HepG2 (cell line): ENCODE measurements around the gene HAT1. TPM values are rescaled to one million over a fixed set of nuclear protein-coding genes. Genes with fewer than 3 reads are reported as not detected.
A peak's percentile ranks its signal among the peaks of the same experiment; 100 is the strongest.

Experiments used
- ATM ChIP-seq: fragments of 450-650 bp; IDR thresholded peaks from 2 replicates; pipeline ENCODE4 v1.7.1; 2017; ENCODE audit warnings: mild to moderate bottlenecking, borderline replicate concordance
- FOXP4 ChIP-seq: sonication (generic); formaldehyde crosslinking; IDR thresholded peaks from 2 replicates; pipeline ENCODE4 v1.4.0; 2020; ENCODE audit warnings: missing genetic modification reagents
- KLF12 ChIP-seq: sonication (generic); formaldehyde crosslinking; IDR thresholded peaks from 2 replicates; pipeline ENCODE4 v1.4.0; 2020; ENCODE audit warnings: missing genetic modification reagents, borderline replicate concordance
- MXD4 ChIP-seq: IDR thresholded peaks from 2 replicates; pipeline ENCODE4 v1.6.1; 2016; ENCODE audit warnings: mild to moderate bottlenecking, missing biosample characterization, missing genetic modification reagents
- RBAK ChIP-seq: sonication (generic); formaldehyde crosslinking; IDR thresholded peaks from 2 replicates; pipeline ENCODE4 v1.5.1; 2020; ENCODE audit warnings: mild to moderate bottlenecking, missing genetic modification reagents
- RBM22 ChIP-seq: fragments of 200-400 bp; formaldehyde crosslinking; optimal IDR thresholded peaks from 2 replicates; pipeline ENCODE3; 2017; ENCODE audit warnings: mild to moderate bottlenecking, low read length, moderate library complexity
- RFXAP ChIP-seq: sonication (generic); formaldehyde crosslinking; IDR thresholded peaks from 2 replicates; pipeline ENCODE4 v1.4.0; 2020; ENCODE audit warnings: missing genetic modification reagents, borderline replicate concordance
- SNAI1 ChIP-seq: sonication (generic); formaldehyde crosslinking; IDR thresholded peaks from 2 replicates; pipeline ENCODE4 v1.5.0; 2020; ENCODE audit warnings: mild to moderate bottlenecking, missing genetic modification reagents, borderline replicate concordance
- ZBTB10 ChIP-seq: sonication (generic); formaldehyde crosslinking; IDR thresholded peaks from 2 replicates; pipeline ENCODE4 v1.4.0; 2020; ENCODE audit warnings: missing genetic modification reagents, borderline replicate concordance
- ZNF205 ChIP-seq: IDR thresholded peaks from 2 replicates; pipeline ENCODE4 v1.6.1; 2018; ENCODE audit warnings: missing biosample characterization, missing genetic modification reagents
- ZNF367 ChIP-seq: sonication (generic); formaldehyde crosslinking; IDR thresholded peaks from 2 replicates; pipeline ENCODE4 v1.4.0; 2020; ENCODE audit warnings: missing genetic modification reagents, borderline replicate concordance
- ZNF567 ChIP-seq: sonication (generic); formaldehyde crosslinking; IDR thresholded peaks from 2 replicates; pipeline ENCODE4 v1.8.1; 2023; ENCODE audit warnings: mild to moderate bottlenecking, missing genetic modification reagents, borderline replicate concordance
- ZNF615 ChIP-seq: sonication (generic); formaldehyde crosslinking; IDR thresholded peaks from 2 replicates; pipeline ENCODE4 v1.5.0; 2020; ENCODE audit warnings: mild to moderate bottlenecking, missing genetic modification reagents, borderline replicate concordance
- polyA plus RNA-seq, 8 experiments: library from polyadenylated mRNA; depleted of rRNA in 3 of 8; stranded (reverse) in 7 of 8; unstranded in 1 of 8; fragments of >200 nt; fragmentation: Illumina TruSeq in 4 of 8; extraction: Trizol in 4 of 8; gene quantifications; 2 replicates each; pipeline versions ENCODE4 v1.2.1 to v1.2.3, GENCODE V29; 2011 to 2016; ENCODE audit warnings: low read depth in 4 of 8, missing spikeins in 1 of 8, mixed read lengths in 1 of 8; ENCODE audit not compliant: insufficient read depth in 1 of 8
- total RNA-seq, 5 experiments: library from RNA; depleted of rRNA; stranded (reverse); fragments of >200 nt; fragmentation: Illumina TruSeq; extraction: Trizol; gene quantifications; 2 replicates each; pipeline ENCODE4 v1.2.3, GENCODE V29; 2016; ENCODE audit warnings: low read depth in 1 of 5
- TF ChIP-seq, protein P1 (sequence below): sonication (generic); formaldehyde crosslinking; IDR thresholded peaks from 2 replicates; pipeline ENCODE4 v1.9.0; 2021; ENCODE audit warnings: missing genetic modification reagents, mild to moderate bottlenecking, borderline replicate concordance
- TF ChIP-seq, protein P2 (sequence below): sonication (generic); formaldehyde crosslinking; IDR thresholded peaks from 2 replicates; pipeline ENCODE4 v1.5.0; 2020; ENCODE audit warnings: mild to moderate bottlenecking, missing genetic modification reagents

The HAT1 gene
- total and polyA plus RNA-seq, 2 of the 13 experiments (the other 11 are each of a cell fraction or from before 2014, with no cell fraction given), result 45.4 to 119 TPM

- TF ChIP-seq, protein P1, sequence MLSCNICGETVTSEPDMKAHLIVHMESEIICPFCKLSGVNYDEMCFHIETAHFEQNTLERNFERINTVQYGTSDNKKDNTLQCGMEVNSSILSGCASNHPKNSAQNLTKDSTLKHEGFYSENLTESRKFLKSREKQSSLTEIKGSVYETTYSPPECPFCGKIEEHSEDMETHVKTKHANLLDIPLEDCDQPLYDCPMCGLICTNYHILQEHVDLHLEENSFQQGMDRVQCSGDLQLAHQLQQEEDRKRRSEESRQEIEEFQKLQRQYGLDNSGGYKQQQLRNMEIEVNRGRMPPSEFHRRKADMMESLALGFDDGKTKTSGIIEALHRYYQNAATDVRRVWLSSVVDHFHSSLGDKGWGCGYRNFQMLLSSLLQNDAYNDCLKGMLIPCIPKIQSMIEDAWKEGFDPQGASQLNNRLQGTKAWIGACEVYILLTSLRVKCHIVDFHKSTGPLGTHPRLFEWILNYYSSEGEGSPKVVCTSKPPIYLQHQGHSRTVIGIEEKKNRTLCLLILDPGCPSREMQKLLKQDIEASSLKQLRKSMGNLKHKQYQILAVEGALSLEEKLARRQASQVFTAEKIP (CRISPR knock-in tag), result no peak
- TF ChIP-seq MXD4 (CRISPR knock-in tag), result peak; percentile 77; the same call in 1 of the 2 replicates
- TF ChIP-seq FOXP4, result peak; percentile 42; the same call in 1 of the 2 replicates
- TF ChIP-seq ZNF205 (CRISPR knock-in tag), result peak; percentile 70
- peak; percentile 27; the same call in 1 of the 2 replicates for TF ChIP-seq ZBTB10
- peak; percentile 90 for TF ChIP-seq RFXAP
- peak; percentile 65; the same call in 1 of the 2 replicates for TF ChIP-seq SNAI1
- TF ChIP-seq RBAK (CRISPR knock-in tag), result no peak; the same call in 1 of the 2 replicates
- TF ChIP-seq ZNF615 (CRISPR knock-in tag), result peak; percentile 95; the same call in 1 of the 2 replicates
- 0 out of 2 replicates have a peak, but pooled peaks have one; percentile 62 for TF ChIP-seq ZNF567
- TF ChIP-seq ATM, result no peak
- TF ChIP-seq, protein P2, sequence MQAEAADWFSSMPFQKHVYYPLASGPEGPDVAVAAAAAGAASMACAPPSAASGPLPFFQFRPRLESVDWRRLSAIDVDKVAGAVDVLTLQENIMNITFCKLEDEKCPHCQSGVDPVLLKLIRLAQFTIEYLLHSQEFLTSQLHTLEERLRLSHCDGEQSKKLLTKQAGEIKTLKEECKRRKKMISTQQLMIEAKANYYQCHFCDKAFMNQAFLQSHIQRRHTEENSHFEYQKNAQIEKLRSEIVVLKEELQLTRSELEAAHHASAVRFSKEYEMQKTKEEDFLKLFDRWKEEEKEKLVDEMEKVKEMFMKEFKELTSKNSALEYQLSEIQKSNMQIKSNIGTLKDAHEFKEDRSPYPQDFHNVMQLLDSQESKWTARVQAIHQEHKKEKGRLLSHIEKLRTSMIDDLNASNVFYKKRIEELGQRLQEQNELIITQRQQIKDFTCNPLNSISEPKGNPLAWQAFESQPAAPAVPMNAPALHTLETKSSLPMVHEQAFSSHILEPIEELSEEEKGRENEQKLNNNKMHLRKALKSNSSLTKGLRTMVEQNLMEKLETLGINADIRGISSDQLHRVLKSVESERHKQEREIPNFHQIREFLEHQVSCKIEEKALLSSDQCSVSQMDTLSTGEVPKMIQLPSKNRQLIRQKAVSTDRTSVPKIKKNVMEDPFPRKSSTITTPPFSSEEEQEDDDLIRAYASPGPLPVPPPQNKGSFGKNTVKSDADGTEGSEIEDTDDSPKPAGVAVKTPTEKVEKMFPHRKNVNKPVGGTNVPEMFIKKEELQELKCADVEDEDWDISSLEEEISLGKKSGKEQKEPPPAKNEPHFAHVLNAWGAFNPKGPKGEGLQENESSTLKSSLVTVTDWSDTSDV, result no peak
- no peak for TF ChIP-seq ZNF367 (CRISPR knock-in tag)
- peak; percentile 80; the same call in 1 of the 2 replicates for TF ChIP-seq KLF12 (CRISPR knock-in tag)
- peak; percentile 54 for TF ChIP-seq RBM22
Measured at GRCh38 chr2:171922230-171923022, at the start of gene HAT1 (continued).
